ENCODE measurements around the gene CLSTN1. TPM values are rescaled to one million over a fixed set of nuclear protein-coding genes. Genes with fewer than 3 reads are reported as not detected.
"Not testable (repeated sequence)": the region's sequence is repeated elsewhere in the genome, so short reads cannot be mapped to it uniquely, and the experiment has no call there.

The CLSTN1 gene
- total RNA-seq, 1 donor from 2014 or later: 48.6 TPM

DNA sequence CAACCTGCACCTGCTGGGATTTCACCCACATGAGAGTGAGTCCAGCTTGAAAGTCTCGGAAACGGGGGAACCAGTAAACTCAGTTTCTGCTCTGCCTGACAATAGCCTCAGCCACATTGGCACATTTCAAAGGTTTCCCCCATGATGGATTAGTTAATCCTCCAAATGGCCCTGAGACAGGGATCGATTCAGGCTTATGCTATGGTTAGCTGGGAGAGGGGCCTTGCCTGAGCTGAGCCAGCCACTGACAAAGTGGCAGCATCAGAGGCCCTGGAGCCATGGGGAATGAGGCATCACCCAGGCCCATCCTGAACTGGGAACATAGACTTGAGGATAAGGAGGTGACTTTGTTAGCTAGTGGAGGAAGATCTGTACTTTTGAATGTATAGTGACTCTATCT is 2.9 kb upstream of the CLSTN1 start:
- DNase-seq (ENCODE audit: low read depth in 2 of 2): no peak

DNA sequence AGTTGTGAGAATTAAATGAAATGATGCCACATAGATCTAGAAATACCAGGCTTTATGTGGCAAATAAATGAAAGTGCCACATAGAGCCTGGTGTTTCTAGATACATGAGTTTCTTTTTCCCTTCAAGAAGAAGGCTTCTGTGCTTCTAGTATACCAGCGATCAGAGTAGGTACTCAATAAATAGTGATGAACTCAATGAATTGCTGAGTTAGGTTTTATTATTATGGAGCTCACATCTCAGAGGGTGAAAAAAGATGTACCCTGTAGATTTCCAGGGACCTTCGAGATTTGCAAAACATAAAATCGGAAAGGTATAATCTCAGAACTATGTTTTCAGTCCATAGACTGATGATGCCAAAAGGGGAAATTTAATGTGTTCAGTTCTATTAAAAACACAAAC is 2.3 kb upstream of the CLSTN1 start:
- DNase-seq (ENCODE audit: low read depth in 2 of 2): no peak

DNA sequence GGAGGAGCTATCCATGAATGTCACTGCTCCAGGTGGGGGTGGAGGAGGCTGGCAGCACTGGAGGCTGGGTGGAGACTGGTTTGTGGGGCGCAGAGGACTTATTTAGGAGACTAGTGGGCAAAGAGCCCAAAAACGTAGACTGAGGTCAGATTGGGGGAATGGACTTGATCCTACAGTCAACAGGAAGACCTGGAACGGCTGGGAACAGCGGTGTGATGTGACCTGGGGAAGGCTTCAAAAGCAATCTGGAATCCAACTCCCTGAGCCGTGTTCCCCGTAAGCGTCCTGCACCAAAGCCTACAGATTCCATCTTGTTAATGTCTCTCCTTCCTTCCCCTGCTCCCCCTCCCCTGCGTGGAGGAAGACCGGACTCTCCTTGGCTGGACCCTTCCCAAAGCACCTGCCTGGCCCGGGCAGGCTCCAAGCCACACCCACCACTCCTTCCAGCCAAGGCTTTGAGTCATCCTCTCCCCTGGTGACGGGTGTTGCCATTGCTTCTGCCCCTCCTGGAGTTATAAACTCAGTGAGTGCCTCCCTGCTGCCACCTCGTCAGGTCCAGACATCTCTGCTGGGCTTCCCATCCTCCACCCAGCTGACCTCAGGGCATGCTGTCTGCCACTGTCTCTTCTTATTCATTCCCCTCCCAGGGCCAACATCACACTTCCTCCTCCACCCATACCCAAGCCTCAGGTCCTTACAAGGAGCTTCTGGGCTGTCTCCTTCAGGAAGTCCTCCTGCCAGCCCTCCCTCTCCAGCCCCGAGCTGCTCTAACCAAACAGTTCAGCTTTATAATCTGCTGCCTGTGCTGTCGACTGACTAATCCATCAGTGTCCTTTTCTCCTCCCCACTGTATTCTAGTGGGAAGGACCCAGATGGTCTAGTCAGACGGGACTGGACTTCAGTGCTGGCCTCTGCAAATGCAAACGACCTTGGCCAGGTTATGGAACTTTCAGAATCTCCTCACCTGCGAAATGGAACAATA is 1.6 kb upstream of the CLSTN1 start:
- DNase-seq (ENCODE audit: low read depth in 2 of 2): peak in 1 of 2 donors; percentile 61

DNA sequence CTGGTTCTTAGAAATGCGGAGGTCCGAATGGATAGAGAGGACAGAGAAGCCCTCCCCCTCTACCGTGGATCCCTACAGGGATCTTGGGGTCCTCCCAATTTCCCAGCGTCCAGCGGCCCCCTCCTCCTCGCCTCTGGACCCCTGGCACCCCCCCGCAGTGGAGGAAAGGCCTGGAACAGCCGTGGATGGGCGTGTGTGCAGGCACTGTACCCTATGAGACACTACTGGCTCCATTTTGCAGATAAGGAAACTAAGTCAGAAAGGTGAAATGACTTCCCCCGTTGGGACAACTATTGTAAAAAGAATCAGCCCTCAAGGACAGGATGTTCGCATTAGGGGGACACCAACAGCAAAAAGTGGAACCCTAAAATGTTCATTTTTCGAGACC is 931 bp upstream of the CLSTN1 start:
- no peak for DNase-seq (ENCODE audit: low read depth in 2 of 2)

DNA sequence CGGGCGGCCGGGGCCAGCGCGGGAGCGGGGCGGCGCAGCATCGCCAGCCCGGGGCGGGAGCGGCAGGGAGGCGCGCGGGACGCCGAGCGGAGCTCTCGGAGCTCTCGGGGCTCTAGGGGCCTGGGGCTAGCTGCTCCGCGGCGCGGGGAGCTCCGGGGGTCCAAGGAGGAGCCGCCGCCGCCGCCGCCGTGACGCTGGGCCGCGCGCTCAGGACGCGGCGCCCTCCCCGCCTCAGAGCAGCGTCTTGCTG is 147 bp downstream of the CLSTN1 start:
- no peak for DNase-seq (ENCODE audit: low read depth in 2 of 2)

DNA sequence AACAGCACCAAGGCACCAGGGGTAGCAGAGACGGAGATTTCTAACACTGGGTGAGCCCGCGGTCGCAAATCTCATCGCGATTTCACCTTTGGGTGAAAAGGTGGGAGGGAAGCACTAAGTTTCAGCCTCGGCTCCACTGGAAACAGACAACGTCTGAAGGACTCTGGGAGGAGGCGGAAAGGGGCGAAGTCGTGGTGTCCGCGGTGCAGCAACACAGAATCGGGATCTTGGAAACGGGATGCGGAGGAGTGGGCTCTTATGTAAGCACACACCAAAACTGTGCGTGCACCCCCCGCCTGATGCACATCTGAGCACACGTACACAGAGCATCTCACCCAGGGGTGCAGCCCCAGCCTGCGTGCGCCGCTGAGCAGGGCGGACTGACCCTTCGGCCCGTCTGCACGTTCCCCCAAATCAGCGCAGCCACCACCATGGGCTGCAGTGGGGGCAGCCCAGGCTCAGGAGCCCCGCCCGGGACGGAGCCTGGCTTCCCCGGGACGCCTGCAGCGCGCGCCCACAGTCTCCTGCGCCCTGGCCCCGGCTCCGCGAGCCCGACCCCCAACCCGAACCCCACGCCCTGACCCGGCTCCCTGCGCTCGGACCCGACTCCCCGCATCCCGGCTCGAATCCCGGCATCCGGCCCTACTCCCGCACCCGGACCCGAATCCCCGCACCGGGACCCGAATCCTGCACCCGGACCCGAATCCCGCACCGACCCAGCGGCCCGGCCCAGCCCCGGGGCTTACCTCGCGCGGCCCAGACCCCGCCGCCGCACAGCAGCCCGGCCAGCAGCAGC is 670 bp downstream of the CLSTN1 start:
- DNase-seq (ENCODE audit: low read depth in 2 of 2): peak; percentile 12 to 28

DNA sequence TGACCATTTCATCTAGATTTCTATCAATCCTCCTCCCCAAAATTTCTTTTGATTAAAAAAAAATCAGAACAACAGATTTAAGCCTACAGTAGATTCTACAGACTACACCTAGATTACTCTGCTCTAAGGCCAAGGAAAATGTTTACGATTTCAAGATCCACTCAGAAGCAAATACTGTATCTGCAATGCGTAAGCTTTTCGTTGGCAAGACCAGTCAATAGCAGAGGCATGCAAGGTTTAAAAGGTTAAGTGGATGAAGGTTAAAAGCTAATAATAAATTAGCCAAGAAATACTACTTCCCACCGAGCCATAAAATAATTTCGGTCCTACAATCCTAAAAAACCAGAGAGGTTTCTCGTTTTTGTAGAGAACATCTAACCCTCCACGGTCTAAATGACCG is 1.3 kb downstream of the CLSTN1 start:
- no peak for DNase-seq (ENCODE audit: low read depth in 2 of 2)

DNA sequence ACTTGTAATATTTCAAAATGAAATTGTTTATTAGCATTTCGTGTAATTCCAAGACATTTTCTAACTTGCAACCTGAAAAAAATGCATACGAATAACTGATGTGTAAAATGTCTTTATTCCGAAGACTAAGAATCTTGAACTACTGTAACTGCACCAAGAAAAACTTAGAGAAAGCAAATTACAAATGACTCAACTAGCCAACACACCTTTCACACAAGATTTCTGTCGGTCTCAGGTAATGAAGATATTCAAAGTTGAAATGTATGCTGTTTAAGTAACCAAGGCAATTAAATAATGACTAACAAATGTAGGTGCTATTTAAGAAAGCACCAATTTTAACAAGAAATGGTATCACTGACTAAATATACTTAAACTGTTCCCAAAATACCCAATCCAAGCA is 2.1 kb downstream of the CLSTN1 start:
- no peak for DNase-seq (ENCODE audit: low read depth in 2 of 2)

DNA sequence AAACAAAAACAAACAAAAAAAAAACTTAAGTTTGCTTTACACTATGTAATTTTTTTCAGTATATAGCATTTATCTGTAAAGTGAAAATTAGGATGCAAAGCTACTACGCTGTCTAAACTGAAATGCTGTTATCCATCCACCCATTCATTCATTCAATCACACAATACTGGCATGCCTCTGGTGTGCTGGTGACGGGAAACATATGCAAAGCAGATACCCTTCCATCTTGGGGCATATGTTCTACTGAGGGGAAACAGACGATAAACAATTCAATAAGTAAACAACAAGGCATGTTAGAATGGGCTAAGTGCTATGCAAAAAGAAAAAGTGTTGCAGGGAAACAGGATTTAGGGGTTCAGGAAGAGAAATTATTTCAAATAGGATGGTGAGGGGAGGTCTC is 3.2 kb downstream of the CLSTN1 start:
- DNase-seq (ENCODE audit: low read depth in 2 of 2): no peak

DNA sequence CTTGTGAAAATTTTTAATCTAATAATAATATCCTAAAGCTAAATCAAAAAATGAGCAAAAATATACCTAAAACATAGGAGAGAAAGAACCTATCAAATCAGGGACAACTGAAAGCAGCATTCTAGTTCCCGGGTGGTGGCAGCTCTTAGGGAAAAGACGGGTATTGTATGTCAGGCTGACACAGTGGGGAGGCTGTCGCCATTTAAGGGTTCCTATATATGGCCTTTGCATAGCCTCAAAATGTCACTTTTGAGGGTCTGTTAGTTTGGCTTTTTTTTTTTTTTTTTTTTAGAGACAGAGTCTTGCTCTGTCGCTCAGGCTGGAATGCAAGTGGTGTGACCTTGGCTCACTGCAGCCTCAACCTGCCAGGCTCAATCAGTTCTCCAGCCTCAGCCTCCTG is 6.0 kb downstream of the CLSTN1 start:
- no peak for DNase-seq (ENCODE audit: low read depth in 2 of 2)

DNA sequence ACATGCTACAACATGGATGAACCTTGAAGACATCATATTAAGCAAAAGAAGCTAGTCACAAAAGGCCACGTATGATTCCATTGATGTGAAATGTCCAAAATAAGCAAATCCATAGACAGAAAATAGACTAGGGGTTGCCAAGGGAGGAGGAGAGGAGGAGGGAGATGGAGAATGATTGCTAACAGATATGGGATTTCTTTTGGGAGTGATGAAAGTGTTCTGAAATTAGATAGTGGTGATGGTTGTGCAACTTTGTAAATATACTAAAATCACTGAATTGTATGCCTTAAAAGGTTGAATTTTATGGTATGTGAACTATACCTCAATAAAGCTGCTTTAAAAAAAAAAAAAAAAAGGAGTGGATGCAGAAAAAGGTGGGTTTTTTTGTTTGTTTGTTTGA is 7.6 kb downstream of the CLSTN1 start:
- no peak for DNase-seq (ENCODE audit: low read depth in 2 of 2)

DNA sequence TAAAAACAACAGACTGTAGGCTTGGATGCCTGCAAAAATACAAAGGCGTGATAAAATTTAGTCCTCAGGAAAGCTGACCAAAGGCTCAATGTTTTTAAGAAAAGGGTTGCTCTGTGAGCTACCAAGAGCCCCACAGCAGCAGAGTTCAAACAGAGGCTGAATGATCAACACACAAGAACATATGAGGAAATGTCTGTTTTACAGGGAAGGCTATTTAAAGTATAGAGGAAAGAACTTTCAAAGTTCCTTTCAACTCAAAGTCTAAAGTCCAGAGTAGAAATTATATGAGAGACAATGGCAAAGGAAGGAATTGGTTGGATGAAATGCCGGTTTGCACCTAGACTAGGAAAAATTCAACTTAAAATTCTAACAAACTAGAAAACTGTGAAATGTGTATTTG is 8.6 kb downstream of the CLSTN1 start:
- DNase-seq (ENCODE audit: low read depth in 2 of 2): no peak

DNA sequence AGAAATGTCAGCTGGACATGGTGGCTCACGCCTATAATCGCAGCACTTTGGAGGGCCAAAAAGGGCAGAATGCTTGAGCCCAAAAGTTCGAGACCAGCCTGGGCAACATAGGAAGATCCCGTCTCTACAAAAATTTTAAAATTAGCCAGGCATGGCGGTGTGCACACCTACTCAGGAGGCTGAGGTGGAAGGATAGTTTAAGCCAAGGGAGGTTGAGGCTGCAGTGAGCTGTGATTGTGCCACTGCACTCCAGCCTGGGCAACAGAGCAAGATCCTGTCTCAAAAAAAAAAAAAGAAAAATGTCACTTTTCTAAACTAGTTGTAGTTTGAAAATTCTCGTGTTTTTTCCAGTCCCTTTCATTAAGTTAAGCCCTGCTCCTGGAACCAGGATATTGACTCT is 9.1 kb downstream of the CLSTN1 start:
- DNase-seq (ENCODE audit: low read depth in 2 of 2): no peak

DNA sequence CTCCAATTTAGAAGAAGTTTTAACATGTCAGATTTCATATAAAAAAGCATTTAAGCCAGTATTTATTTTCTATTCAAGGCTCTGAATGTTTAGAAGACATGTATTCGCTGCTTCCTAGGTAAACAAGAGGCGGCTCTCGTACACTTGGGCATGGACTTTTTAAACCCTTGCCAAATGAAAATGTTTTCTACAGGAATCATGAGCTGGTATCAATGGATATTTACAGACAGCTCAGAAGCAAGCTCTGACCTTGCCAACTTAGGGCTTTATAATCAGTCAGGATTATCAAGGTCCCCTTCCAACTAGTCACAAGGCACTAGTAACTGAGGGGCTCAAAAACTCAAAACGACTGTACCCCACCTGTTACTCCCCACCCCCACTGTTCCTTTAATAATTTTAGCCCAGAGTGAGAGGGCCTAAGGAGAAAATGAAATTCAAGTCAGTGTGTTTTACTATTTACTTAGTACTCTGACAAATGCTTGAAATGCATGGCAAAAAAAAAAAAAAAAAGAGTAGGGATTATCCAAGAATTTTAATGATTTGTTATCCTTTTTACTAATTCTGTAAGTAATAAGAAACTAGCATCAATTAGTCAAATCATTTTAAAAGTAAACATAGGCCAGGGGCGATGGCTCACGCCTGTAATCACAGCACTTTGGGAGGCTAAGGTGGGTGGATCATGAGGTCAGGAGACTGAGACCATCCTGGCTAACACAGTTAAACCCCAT is 12.4 kb downstream of the CLSTN1 start:
- DNase-seq (ENCODE audit: low read depth in 2 of 2): no peak

DNA sequence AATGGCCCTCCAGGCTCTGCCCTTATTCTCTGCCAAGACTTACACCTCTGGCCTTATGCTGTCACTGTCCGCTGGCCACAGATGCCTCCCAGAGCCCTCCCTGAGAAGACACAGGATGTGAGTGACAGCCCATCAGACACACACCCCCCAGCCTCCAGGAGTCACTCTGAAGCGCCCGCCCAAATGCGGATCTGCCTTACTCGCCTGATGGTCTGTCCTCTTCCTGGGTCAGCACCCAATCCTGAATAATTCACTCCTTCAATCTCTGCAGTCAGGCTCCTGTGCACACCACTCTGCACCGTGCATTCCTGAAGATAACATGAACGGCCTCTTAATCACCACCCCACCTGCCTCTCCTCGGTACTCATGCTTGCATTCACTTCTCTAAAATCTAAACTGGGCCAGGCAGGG is 14.7 kb downstream of the CLSTN1 start:
- DNase-seq (ENCODE audit: low read depth in 2 of 2): no peak

DNA sequence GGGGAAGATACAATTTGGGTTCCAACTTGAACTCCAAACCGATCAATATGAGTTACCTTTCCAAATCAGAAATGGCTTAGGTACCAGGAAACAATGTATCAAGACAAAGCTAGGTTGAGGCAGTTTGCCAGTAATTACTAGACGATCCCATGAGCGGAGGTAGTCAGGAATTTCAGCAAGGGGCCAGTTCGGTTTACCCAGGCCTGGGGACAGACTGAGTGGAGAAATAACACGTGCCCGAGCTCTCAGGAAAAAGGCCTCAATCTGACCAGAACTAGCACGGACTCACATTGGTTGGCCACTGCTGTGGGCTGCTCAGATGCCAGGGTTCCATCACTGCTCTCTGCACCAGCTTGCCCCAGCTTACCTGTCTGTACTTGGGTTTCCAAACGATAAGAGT is 15.3 kb downstream of the CLSTN1 start:
- DNase-seq (ENCODE audit: low read depth in 2 of 2): no peak

DNA sequence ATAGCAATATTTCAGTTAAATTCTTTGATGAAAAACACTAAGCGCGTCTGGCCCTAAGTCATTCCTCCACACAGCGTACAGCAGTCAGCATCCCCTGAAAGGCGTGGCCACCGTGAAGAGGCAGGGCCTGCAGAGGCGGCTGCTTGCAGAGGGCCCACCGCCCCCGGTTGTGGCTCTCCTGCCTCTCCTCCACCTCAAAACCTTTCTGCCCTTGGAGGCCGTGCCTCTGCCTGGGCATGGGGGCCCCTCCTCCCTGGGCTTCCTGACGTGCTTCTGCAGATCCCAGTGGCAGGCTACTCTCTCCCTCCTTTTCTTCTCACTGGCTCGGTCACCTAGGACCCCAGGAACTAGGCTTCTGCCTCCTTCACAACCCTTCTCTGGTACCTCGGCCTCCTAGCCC is 16.2 kb downstream of the CLSTN1 start:
- no peak for DNase-seq (ENCODE audit: low read depth in 2 of 2)

DNA sequence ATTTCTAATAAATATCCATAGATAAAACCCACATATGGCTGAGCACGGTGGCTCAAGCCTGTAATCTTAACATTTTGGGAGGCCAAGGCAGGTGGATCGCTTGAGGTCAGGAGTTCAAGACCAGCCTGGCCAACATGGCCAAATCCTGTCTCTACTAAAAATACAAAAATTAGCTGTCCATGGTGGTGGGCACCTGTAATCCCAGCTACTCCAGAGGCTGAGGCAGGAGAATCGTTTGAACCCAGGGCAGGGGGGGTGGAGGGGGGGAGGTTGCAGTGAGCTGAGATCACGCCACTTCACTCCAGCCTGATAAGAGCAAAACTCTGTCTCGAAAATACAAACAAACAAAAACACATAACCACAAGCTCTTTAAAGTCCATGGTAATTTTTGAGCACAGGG is 17.8 kb downstream of the CLSTN1 start:
- DNase-seq (ENCODE audit: low read depth in 2 of 2): not testable (repeated sequence)

DNA sequence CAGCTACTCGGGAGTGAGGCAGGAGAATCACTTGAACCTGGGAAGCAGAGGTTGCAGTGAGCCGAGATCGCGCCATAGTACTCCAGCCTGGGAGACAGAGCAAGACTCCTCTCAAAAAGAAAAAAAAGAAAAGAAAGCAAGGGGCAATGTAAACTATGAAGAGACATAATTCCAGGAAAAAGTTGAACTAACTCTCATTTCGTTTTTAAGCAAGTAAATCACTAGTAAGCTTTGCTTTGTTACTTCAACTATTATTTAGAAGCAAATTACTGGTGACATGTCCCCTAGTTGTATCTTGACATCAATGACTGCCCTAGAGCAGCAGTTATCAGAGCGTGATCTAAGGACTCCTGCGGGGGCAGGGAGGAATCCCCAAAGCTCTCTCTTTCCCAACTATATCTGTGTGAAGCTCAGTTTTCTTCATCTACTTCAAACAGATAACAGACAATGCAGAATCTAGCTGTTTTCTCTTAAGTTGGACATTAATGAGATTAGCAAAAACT is 18.7 kb downstream of the CLSTN1 start:
- no peak for DNase-seq (ENCODE audit: low read depth in 2 of 2)

DNA sequence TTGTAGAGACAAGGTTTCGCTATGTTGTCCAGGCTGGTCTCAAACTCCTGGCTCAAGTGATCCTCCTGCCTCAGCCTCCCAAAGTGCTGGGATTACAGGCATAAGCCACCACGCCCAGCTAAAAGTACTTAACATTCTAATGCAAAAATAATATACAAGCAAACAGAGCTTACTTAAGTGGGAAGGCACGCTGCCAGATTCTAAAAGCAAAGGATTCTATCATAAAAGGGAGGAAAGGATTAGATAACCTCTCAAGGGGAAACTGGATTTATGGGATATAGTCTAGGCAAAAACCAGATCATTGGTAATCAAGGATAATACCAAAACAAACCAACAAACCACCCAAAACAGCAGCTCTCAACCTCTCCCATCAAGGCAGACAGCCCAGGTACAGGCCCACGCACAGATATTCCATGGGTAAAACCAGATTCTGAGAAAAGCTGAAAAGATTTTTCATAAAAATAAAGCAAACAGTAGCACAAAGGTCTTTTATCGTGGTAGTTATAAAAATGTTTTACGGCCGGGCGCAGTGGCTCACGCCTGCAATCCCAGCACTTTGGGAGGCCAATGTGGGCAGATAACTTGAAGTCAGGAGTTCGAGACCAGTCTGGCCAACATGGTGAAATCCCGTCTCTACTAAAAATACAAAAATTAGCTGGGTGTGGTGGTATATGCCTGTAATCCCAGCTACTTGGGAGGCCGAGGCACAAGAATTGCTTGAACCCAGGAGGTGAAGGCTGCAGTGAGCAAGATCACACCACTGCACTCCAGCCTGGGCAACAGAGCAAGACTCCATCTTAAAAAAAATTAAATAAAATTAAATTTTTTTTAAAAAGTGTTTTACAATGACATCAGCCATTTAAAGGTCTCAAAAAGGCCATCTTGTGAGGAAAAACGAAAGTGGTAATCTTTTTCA is 20.5 kb downstream of the CLSTN1 start:
- not testable (repeated sequence) for DNase-seq (ENCODE audit: low read depth in 2 of 2)

DNA sequence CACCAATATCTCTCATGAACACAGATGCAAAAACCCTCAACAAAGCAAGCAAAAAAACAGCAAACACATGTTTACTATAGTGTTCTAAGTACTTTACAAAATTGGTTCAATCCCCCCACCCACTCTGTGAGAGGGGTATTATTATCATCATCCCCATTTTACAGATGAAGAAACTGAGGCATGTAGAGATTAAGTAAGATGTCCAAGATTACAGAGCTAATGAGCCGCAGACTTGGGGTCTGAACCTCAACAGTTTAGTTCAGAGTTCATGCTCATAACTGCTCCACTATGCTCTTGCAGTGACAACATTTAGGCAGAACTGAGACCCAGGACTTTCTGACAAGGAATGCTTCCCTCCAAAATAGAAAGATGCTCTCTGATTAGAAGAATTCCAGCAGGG is 21.9 kb downstream of the CLSTN1 start:
- DNase-seq (ENCODE audit: low read depth in 2 of 2): no peak
